HepG2 (cell line): ENCODE measurements around the gene LANCL2. TPM values are rescaled to one million over a fixed set of nuclear protein-coding genes. Genes with fewer than 3 reads are reported as not detected.

ENCODE experiments used
- ATAC-seq: fragments of 200-7000 bp; cut with Tn5 transposase; 3 replicates; pipeline ENCODE4 v1.9.1; 2020; ENCODE audit warnings: mild to moderate bottlenecking, moderate library complexity
- BruUV-seq: library from RNA; stranded (reverse); fragments of 400-500 nt; replicated peaks from 2 replicates; lab custom pipeline; 2021; lab: Mats Ljungman, UMichigan
- CTCF ChIA-PET: fragments of 300-600 bp; formaldehyde crosslinking; extraction: SDS; loops from one replicate; lab custom pipeline; 2021; ENCODE audit warnings: low total read pairs, inconsistent platforms, low intra/inter-chr PET ratio; lab: Yijun Ruan, JAX
- POLR2A ChIA-PET: fragments of 350-600 bp; sonication (Branson Sonifier 250); formaldehyde crosslinking; loops from one replicate; lab custom pipeline; 2020; ENCODE audit warnings: antibody characterized with exemption, inconsistent platforms; lab: Yijun Ruan, JAX
- DNase-seq: peaks from one replicate; pipeline ENCODE4 v3.0.0-alpha.2; 2015; ENCODE audit warnings: low spot score
- FAIRE-seq: peaks from 3 replicates; lab custom pipeline; 2011; peaks lifted over from hg19 to GRCh38; lab: Jason Lieb, UNC
- H2AFZ ChIP-seq: one replicate; pipeline ENCODE4 v1.6.1; 2011; ENCODE audit warnings: low read length, inconsistent platforms
- H3K27ac ChIP-seq: fragments of 300-600 bp; 3 replicates; pipeline ENCODE4 v1.8.0; 2011; ENCODE audit warnings: mixed run types, mild to moderate bottlenecking, mixed read lengths, low read length, inconsistent platforms; ENCODE audit not compliant: insufficient read depth; ENCODE audit errors: extremely low read length
- H3K27me3 ChIP-seq, 2 experiments: fragments of 200-600 bp in 1 of 2; 2 replicates in 1 of 2; 3 replicates in 1 of 2; pipeline versions ENCODE4 v1.6.0 to v1.8.0; 2011; ENCODE audit warnings: low read length in 2 of 2, mild to moderate bottlenecking in 2 of 2, moderate library complexity in 2 of 2, inconsistent platforms in 1 of 2; ENCODE audit not compliant: insufficient read depth in 2 of 2, control insufficient read depth in 1 of 2
- H3K36me3 ChIP-seq, 2 experiments: fragments of 200-600 bp in 1 of 2; replicated peaks in 1 of 2; 2 replicates in 1 of 2; 3 replicates in 1 of 2; pipeline versions ENCODE4 v1.5.1 to v1.8.0; 2011; ENCODE audit warnings: low read length in 2 of 2, inconsistent platforms in 1 of 2; ENCODE audit not compliant: insufficient read depth in 2 of 2, control insufficient read depth in 1 of 2
- H3K4me1 ChIP-seq: 2 replicates; pipeline ENCODE4 v1.5.1; 2012; ENCODE audit warnings: low read length, inconsistent platforms; ENCODE audit not compliant: insufficient read depth
- H3K4me2 ChIP-seq: 2 replicates; pipeline ENCODE4 v1.6.0; 2011; ENCODE audit warnings: low read depth, low read length, inconsistent platforms
- H3K4me3 ChIP-seq, 3 experiments: fragments of 200-600 bp in 1 of 3; sonication (generic), shearing (Covaris generic) in 1 of 3; replicated peaks in 1 of 3; 2 replicates each; pipeline ENCODE4 v1.5.1; 2011 to 2016; ENCODE audit warnings: low read length in 3 of 3, inconsistent platforms in 2 of 3, low read depth in 2 of 3, mild to moderate bottlenecking in 2 of 3, control low read depth in 1 of 3, mixed read lengths in 1 of 3; ENCODE audit not compliant: insufficient read depth in 1 of 3
- H3K79me2 ChIP-seq: one replicate; pipeline ENCODE4 v1.6.1; 2011; ENCODE audit warnings: low read length, inconsistent platforms; ENCODE audit not compliant: insufficient read depth
- H3K9ac ChIP-seq: 2 replicates; pipeline ENCODE4 v1.6.0; 2011; ENCODE audit warnings: mild to moderate bottlenecking, low read depth, low read length, inconsistent platforms; ENCODE audit not compliant: insufficient read depth
- H3K9me3 ChIP-seq: 2 replicates; pipeline ENCODE4 v1.5.1; 2012; ENCODE audit warnings: mild to moderate bottlenecking, low read length
- H4K20me1 ChIP-seq: 2 replicates; pipeline ENCODE4 v1.6.0; 2011; ENCODE audit warnings: inconsistent platforms, mild to moderate bottlenecking, low read length, moderate library complexity; ENCODE audit not compliant: insufficient read depth
- AHR ChIP-seq: IDR thresholded peaks from 2 replicates; pipeline ENCODE4 v1.6.1; 2018; ENCODE audit warnings: missing genetic modification reagents, missing compliant biosample characterization
- ATAD3A ChIP-seq: sonication (generic); formaldehyde crosslinking; IDR thresholded peaks from 2 replicates; pipeline ENCODE4 v1.4.0; 2020; ENCODE audit warnings: missing genetic modification reagents
- FLYWCH1 ChIP-seq: sonication (generic); formaldehyde crosslinking; IDR thresholded peaks from 2 replicates; pipeline ENCODE4 v1.8.1; 2023; ENCODE audit warnings: mild to moderate bottlenecking, missing genetic modification reagents
- FOXK1 ChIP-seq: sonication (generic); formaldehyde crosslinking; IDR thresholded peaks from 2 replicates; pipeline ENCODE4 v1.4.0; 2020; ENCODE audit warnings: low read depth, missing genetic modification reagents, borderline replicate concordance
- IRF2 ChIP-seq: IDR thresholded peaks from 2 replicates; pipeline ENCODE4 v1.6.1; 2018; ENCODE audit warnings: missing genetic modification reagents, missing compliant biosample characterization
- MED1 ChIP-seq: sonication (generic); formaldehyde crosslinking; IDR thresholded peaks from 2 replicates; pipeline ENCODE4 v1.4.0; 2020; ENCODE audit warnings: missing genetic modification reagents
- NBN ChIP-seq: fragments of 450-650 bp; conservative IDR thresholded peaks from 2 replicates; pipeline ENCODE4 v1.6.1; 2017
- NFIB ChIP-seq: sonication (generic); formaldehyde crosslinking; IDR thresholded peaks from 2 replicates; pipeline ENCODE4 v1.9.0; 2021; ENCODE audit warnings: missing genetic modification reagents, mild to moderate bottlenecking, borderline replicate concordance
- TBL1XR1 ChIP-seq: fragments of 150-350 bp; IDR thresholded peaks from 2 replicates; pipeline ENCODE4 v1.6.1; 2014; ENCODE audit warnings: borderline replicate concordance, low read length; ENCODE audit not compliant: partially characterized antibody
- TGIF2 ChIP-seq: IDR thresholded peaks from 2 replicates; pipeline ENCODE4 v1.6.1; 2016; ENCODE audit warnings: control low read depth, missing compliant biosample characterization
- ZNF160 ChIP-seq: sonication (generic); formaldehyde crosslinking; IDR thresholded peaks from 2 replicates; pipeline ENCODE4 v1.8.0; 2022; ENCODE audit warnings: mild to moderate bottlenecking, inconsistent platforms, missing genetic modification reagents
- ZNF3 ChIP-seq: IDR thresholded peaks from 2 replicates; pipeline ENCODE4 v1.7.0; 2017; ENCODE audit warnings: inconsistent platforms
- ZNF326 ChIP-seq: sonication (generic); formaldehyde crosslinking; IDR thresholded peaks from 2 replicates; pipeline ENCODE4 v1.4.0; 2020; ENCODE audit warnings: missing genetic modification reagents, borderline replicate concordance
- ZNF652 ChIP-seq: IDR thresholded peaks from 2 replicates; pipeline ENCODE4 v1.6.1; 2016; ENCODE audit warnings: low read depth, borderline replicate concordance
- ZNF737 ChIP-seq: sonication (generic); formaldehyde crosslinking; IDR thresholded peaks from 2 replicates; pipeline ENCODE4 v1.5.0; 2020; ENCODE audit warnings: missing genetic modification reagents, mild to moderate bottlenecking, borderline replicate concordance
- WGBS: methylation state at CpG from one replicate; pipeline ENCODE4 v1.1.6; 2017; ENCODE audit warnings: low lambda C conversion rate; 5-methylcytosine and 5-hydroxymethylcytosine counted together
- in situ Hi-C: cut with HindIII; loops from 2 replicates; pipeline ENCODE4 v1.10.0; 2017; ENCODE audit warnings: low pct_unique_long_range_greater_than_20kb; ENCODE audit not compliant: extremely low pct_ligation_motif_present
- intact Hi-C: fragments of 100-400 bp; cut with micrococcal nuclease; formaldehyde crosslinking; loops from one replicate; pipeline ENCODE4 v1.10.0; 2022; ENCODE audit not compliant: unreplicated experiment
- polyA plus RNA-seq, 8 experiments: library from polyadenylated mRNA; depleted of rRNA in 3 of 8; stranded (reverse) in 7 of 8; unstranded in 1 of 8; fragments of >200 nt; fragmentation: Illumina TruSeq in 4 of 8; extraction: Trizol in 4 of 8; gene quantifications; 2 replicates each; pipeline versions ENCODE4 v1.2.1 to v1.2.3, GENCODE V29; 2011 to 2016; ENCODE audit warnings: low read depth in 4 of 8, missing spikeins in 1 of 8, mixed read lengths in 1 of 8; ENCODE audit not compliant: insufficient read depth in 1 of 8
- total RNA-seq, 5 experiments: library from RNA; depleted of rRNA; stranded (reverse); fragments of >200 nt; fragmentation: Illumina TruSeq; extraction: Trizol; gene quantifications; 2 replicates each; pipeline ENCODE4 v1.2.3, GENCODE V29; 2016; ENCODE audit warnings: low read depth in 1 of 5

Gene LANCL2
- total and polyA plus RNA-seq, 2 of the 13 experiments (the other 11 are each of a cell fraction or from before 2014, with no cell fraction given), result 10.0 to 13.8 TPM

DNA sequence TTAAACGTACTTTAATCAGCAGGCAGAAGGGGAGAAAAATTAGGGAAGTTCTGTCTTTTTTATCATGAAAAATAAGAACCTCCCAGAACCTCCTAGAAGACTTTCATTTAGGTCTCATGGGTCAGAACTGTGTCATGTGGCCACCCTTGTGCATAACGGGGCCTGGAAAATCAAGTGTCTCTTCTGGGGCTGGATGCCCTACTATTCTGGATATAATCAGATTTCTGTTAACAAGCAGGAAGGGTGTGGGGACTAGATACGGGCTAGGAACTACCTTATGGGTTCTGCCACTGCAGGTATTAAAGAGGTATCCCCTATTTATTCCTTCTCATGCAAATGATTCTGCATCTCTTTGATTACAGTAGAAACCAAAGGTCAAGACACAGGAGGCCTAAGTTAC, 14.1 kb downstream of the LANCL2 start:
- no peak for ATAC-seq
- Histone ChIP-seq H3K4me1 (no peaks in the 10 kb centered on the region), H3K4me2 (no peak overlapping the region), H3K27ac (no peak overlapping the region), H3K36me3 (peaks cover 0 to 1% of the 10 kb centered on the region in 2 experiments; a peak in 1 of 5 replicates), H4K20me1 (no peaks in the 10 kb centered on the region), H3K79me2 (no peaks in the 10 kb centered on the region), H3K9me3 (no peaks in the 10 kb centered on the region), H3K4me3 (no peak overlapping the region), H3K9ac (no peak overlapping the region), H2AFZ (no peak overlapping the region), H3K27me3 (no peaks in the 10 kb centered on the region)
- no peak for FAIRE-seq
- no TSS peak for BruUV-seq
- in situ Hi-C loops (no loop called here), intact Hi-C loops (no loop called here)
- ChIA-PET CTCF (no interaction called here), POLR2A (no interaction called here)
- no peak for DNase-seq
- WGBS, result 89% methylated on average over 3 of the region's 3 CpGs
- TF ChIP-seq AHR (no peak), NBN (no peak), ZNF160 (CRISPR knock-in tag) (no peak), TBL1XR1 (no peak), ZNF326 (CRISPR knock-in tag) (no peak), ZNF3 (CRISPR knock-in tag) (no peak), NFIB (CRISPR knock-in tag) (no peak), TGIF2 (CRISPR knock-in tag) (no peak), IRF2 (CRISPR knock-in tag) (no peak), MED1 (CRISPR knock-in tag) (no peak), FLYWCH1 (CRISPR knock-in tag) (no peak), ATAD3A (CRISPR knock-in tag) (no peak), FOXK1 (CRISPR knock-in tag) (no peak), ZNF652 (CRISPR knock-in tag) (no peak), ZNF737 (CRISPR knock-in tag) (no peak)
